ENCODE data around the gene ZNF600.
"Not testable (repeated sequence)": the region's sequence is repeated elsewhere in the genome, so short reads cannot be mapped to it uniquely, and the experiment has no call there.

GRCh38 chr19:52720541-52720940 lies 66.0 kb downstream of the ZNF600 start:
- not testable (repeated sequence) for TF ChIP-seq LBX2 (CRISPR knock-in tag; IDR thresholded peaks at IDR 0.05; ENCODE audit: borderline replicate concordance); RELA (CRISPR knock-in tag; IDR thresholded peaks at IDR 0.05); MAFG (CRISPR knock-in tag; IDR thresholded peaks at IDR 0.05); ZMAT5 (CRISPR knock-in tag; IDR thresholded peaks at IDR 0.05; ENCODE audit: borderline replicate concordance, low read depth); HNF1A (IDR thresholded peaks at IDR 0.05; ENCODE audit: low read depth); HNF1A (CRISPR knock-in tag; IDR thresholded peaks at IDR 0.05; ENCODE audit: borderline replicate concordance); CBX5 (CRISPR knock-in tag; IDR thresholded peaks at IDR 0.05; ENCODE audit: borderline replicate concordance); ZNF354B (CRISPR knock-in tag; IDR thresholded peaks at IDR 0.05); PBX3 (CRISPR knock-in tag; IDR thresholded peaks at IDR 0.05; ENCODE audit: borderline replicate concordance); ADNP (CRISPR knock-in tag; IDR thresholded peaks at IDR 0.05); ZNF75D (CRISPR knock-in tag; IDR thresholded peaks at IDR 0.05; ENCODE audit: borderline replicate concordance); HDAC2 (CRISPR knock-in tag; IDR thresholded peaks at IDR 0.05)
- TF ChIP-seq, protein P1, sequence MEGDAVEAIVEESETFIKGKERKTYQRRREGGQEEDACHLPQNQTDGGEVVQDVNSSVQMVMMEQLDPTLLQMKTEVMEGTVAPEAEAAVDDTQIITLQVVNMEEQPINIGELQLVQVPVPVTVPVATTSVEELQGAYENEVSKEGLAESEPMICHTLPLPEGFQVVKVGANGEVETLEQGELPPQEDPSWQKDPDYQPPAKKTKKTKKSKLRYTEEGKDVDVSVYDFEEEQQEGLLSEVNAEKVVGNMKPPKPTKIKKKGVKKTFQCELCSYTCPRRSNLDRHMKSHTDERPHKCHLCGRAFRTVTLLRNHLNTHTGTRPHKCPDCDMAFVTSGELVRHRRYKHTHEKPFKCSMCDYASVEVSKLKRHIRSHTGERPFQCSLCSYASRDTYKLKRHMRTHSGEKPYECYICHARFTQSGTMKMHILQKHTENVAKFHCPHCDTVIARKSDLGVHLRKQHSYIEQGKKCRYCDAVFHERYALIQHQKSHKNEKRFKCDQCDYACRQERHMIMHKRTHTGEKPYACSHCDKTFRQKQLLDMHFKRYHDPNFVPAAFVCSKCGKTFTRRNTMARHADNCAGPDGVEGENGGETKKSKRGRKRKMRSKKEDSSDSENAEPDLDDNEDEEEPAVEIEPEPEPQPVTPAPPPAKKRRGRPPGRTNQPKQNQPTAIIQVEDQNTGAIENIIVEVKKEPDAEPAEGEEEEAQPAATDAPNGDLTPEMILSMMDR (CRISPR knock-in tag; IDR thresholded peaks at IDR 0.05), result not testable (repeated sequence)

Measured in HepG2 (cell line).